Smooth muscle cell (in vitro differentiated cells): ENCODE results near the gene PNRC1. TPM values are rescaled to one million over a fixed set of nuclear protein-coding genes. Genes with fewer than 3 reads are reported as not detected.

Experiments
- DNase-seq: peaks from one replicate; lab custom pipeline; 2025; ENCODE audit not compliant: unreplicated experiment; lab: John Stamatoyannopoulos, UW
- H2AFZ ChIP-seq: fragments of 200-600 bp; sonication (generic); 2 replicates; pipeline ENCODE4 v1.6.0; 2016; ENCODE audit warnings: antibody characterized with exemption, low read depth, mild to moderate bottlenecking
- H3F3A ChIP-seq: fragments of 200-600 bp; sonication (generic); 2 replicates; pipeline ENCODE4 v1.6.0; 2017; ENCODE audit warnings: antibody characterized with exemption, low read depth
- H3K27ac ChIP-seq: fragments of 200-600 bp; sonication (generic); 2 replicates; pipeline ENCODE4 v1.5.1; 2016; ENCODE audit warnings: low read depth, mild to moderate bottlenecking
- H3K27me3 ChIP-seq: fragments of 200-600 bp; sonication (generic); 2 replicates; pipeline ENCODE4 v1.6.1; 2016; ENCODE audit warnings: low read depth, mild to moderate bottlenecking
- H3K36me3 ChIP-seq: fragments of 200-600 bp; sonication (generic); 2 replicates; pipeline ENCODE4 v1.5.1; 2016; ENCODE audit warnings: low read depth
- H3K4me1 ChIP-seq: fragments of 200-600 bp; sonication (generic); 2 replicates; pipeline ENCODE4 v1.5.1; 2016; ENCODE audit warnings: low read depth
- H3K4me2 ChIP-seq: fragments of 200-600 bp; sonication (generic); 2 replicates; pipeline ENCODE4 v1.6.0; 2016; ENCODE audit warnings: mild to moderate bottlenecking
- H3K4me3 ChIP-seq: fragments of 200-600 bp; sonication (generic); 2 replicates; pipeline ENCODE4 v1.5.1; 2016; ENCODE audit warnings: mild to moderate bottlenecking
- H3K79me2 ChIP-seq: fragments of 200-600 bp; sonication (generic); 2 replicates; pipeline ENCODE4 v1.6.0; 2016; ENCODE audit warnings: low read depth, mild to moderate bottlenecking
- H3K9ac ChIP-seq: fragments of 200-600 bp; sonication (generic); 2 replicates; pipeline ENCODE4 v1.6.0; 2016; ENCODE audit warnings: low read depth
- H3K9me3 ChIP-seq: fragments of 200-600 bp; sonication (generic); replicated peaks from 2 replicates; pipeline ENCODE4 v1.5.1; 2016; ENCODE audit warnings: low read depth
- H4K20me1 ChIP-seq: fragments of 200-600 bp; sonication (generic); 2 replicates; pipeline ENCODE4 v1.6.0; 2016; ENCODE audit warnings: low read depth
- CTCF ChIP-seq: fragments of 200-600 bp; sonication (generic); IDR thresholded peaks from 2 replicates; pipeline ENCODE4 v1.5.1; 2017; ENCODE audit warnings: borderline replicate concordance, mild to moderate bottlenecking, antibody characterized with exemption; ENCODE audit not compliant: insufficient read depth, poor library complexity, severe bottlenecking
- WGBS: methylation state at CpG from one replicate; pipeline ENCODE4 v1.1.7; 2016; ENCODE audit warnings: low lambda C conversion rate; 5-methylcytosine and 5-hydroxymethylcytosine counted together
- polyA plus RNA-seq: library from polyadenylated mRNA; unstranded; fragments of >200 nt; fragmentation: Nextera tagmentation; extraction: Ambion mirVana; gene quantifications from 2 replicates; pipeline ENCODE4 v1.2.1, GENCODE V29; 2016
- total RNA-seq: library from RNA; depleted of rRNA; stranded (reverse); fragments of >200 nt; gene quantifications from 2 replicates; pipeline ENCODE4 v1.2.3, GENCODE V29; 2014

PNRC1 gene
- total and polyA plus RNA-seq, 2 experiments from 2014 or later = 188 to 198 TPM

GRCh38 chr6:89047473-89047872 lies 33.1 kb upstream of the PNRC1 start:
- no peak for DNase-seq
- no peak for TF ChIP-seq CTCF
- Histone ChIP-seq H3K4me1 (no peaks in the 10 kb centered on the region), H3K4me3 (no peak overlapping the region), H3K36me3 (no peaks in the 10 kb centered on the region), H3K9me3 (no peaks in the 10 kb centered on the region), H3K9ac (no peak overlapping the region), H3K27ac (peak overlapping the region; percentile 17), H2AFZ (peak overlapping the region; percentile 44), H3K4me2 (no peak overlapping the region), H3F3A (no peaks in the 10 kb centered on the region), H4K20me1 (no peaks in the 10 kb centered on the region), H3K79me2 (no peaks in the 10 kb centered on the region), H3K27me3 (no peaks in the 10 kb centered on the region)
- 58% methylated on average over 4 of the region's 4 CpGs for WGBS

- Histone ChIP-seq H3K4me2 (no peak overlapping the region), H3K27ac (no peak overlapping the region), H3K4me1 (no peaks in the 10 kb centered on the region), H3K36me3 (no peaks in the 10 kb centered on the region), H3K79me2 (no peaks in the 10 kb centered on the region), H4K20me1 (no peaks in the 10 kb centered on the region), H3K4me3 (no peak overlapping the region), H3F3A (no peaks in the 10 kb centered on the region), H3K9me3 (no peaks in the 10 kb centered on the region), H2AFZ (no peak overlapping the region), H3K9ac (no peak overlapping the region), H3K27me3 (no peaks in the 10 kb centered on the region)
- DNase-seq = no peak
- TF ChIP-seq CTCF = no peak
- 63% methylated on average over 3 of the region's 3 CpGs for WGBS
Measured at GRCh38 chr6:89048288-89048923, 32.1 kb upstream of the PNRC1 start.

- Histone ChIP-seq H3K36me3 (no peaks in the 10 kb centered on the region), H3K27ac (no peak overlapping the region), H4K20me1 (no peaks in the 10 kb centered on the region), H3F3A (no peaks in the 10 kb centered on the region), H3K4me2 (no peak overlapping the region), H3K27me3 (no peaks in the 10 kb centered on the region), H2AFZ (no peak overlapping the region), H3K9me3 (no peaks in the 10 kb centered on the region), H3K9ac (no peak overlapping the region), H3K79me2 (no peaks in the 10 kb centered on the region), H3K4me3 (no peak overlapping the region), H3K4me1 (no peaks in the 10 kb centered on the region)
- 86% methylated on average over 1 of the region's 1 CpG for WGBS
- DNase-seq = no peak
- TF ChIP-seq CTCF = no peak
Measured at GRCh38 chr6:89048985-89049384, 31.6 kb upstream of the PNRC1 start.

GRCh38 chr6:89050155-89050554 lies 30.4 kb upstream of the PNRC1 start:
- H3K4me3 ChIP-seq = no peak overlapping the region
- no peaks in the 10 kb centered on the region for H3K79me2 ChIP-seq
- H3K36me3 ChIP-seq = no peaks in the 10 kb centered on the region
- H3K9ac ChIP-seq = no peak overlapping the region
- no peaks in the 10 kb centered on the region for H3K9me3 ChIP-seq
- H3K27me3 ChIP-seq = no peaks in the 10 kb centered on the region
- no peaks in the 10 kb centered on the region for H4K20me1 ChIP-seq
- no peak for DNase-seq
- no peak overlapping the region for H3K27ac ChIP-seq
- peak overlapping the region; percentile 41 for H2AFZ ChIP-seq
- WGBS = 52% methylated on average over 3 of the region's 3 CpGs
- no peaks in the 10 kb centered on the region for H3F3A ChIP-seq
- H3K4me1 ChIP-seq = no peaks in the 10 kb centered on the region
- TF ChIP-seq CTCF = no peak
- peak overlapping the region; percentile 36 for H3K4me2 ChIP-seq
